ENCODE results near the gene PDXK.

DNA sequence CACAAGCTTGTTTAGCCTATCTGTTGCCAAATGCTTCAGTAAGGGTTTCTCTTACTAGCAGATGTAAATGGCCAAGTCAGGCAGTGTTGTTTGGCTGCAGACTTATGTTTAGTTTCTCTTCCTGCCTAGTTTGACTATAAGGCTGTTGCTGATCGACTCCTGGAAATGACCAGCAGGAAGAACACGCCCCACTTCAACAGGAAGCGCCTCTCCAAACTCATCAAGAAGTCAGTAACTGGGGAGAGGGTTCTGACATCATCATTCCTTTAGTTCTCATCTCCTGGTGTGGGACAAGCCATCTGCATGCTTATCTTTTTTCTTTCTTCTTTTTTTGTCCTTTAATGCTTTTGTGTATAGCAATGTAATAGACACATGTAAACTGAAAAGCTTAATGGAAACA, 34.5 kb upstream of the PDXK start:
- TF ChIP-seq, protein P1, sequence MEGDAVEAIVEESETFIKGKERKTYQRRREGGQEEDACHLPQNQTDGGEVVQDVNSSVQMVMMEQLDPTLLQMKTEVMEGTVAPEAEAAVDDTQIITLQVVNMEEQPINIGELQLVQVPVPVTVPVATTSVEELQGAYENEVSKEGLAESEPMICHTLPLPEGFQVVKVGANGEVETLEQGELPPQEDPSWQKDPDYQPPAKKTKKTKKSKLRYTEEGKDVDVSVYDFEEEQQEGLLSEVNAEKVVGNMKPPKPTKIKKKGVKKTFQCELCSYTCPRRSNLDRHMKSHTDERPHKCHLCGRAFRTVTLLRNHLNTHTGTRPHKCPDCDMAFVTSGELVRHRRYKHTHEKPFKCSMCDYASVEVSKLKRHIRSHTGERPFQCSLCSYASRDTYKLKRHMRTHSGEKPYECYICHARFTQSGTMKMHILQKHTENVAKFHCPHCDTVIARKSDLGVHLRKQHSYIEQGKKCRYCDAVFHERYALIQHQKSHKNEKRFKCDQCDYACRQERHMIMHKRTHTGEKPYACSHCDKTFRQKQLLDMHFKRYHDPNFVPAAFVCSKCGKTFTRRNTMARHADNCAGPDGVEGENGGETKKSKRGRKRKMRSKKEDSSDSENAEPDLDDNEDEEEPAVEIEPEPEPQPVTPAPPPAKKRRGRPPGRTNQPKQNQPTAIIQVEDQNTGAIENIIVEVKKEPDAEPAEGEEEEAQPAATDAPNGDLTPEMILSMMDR (IDR thresholded peaks at IDR 0.05): no peak
- TF ChIP-seq POLR2A (IDR thresholded peaks at IDR 0.05): no peak
